DMS53 (cell line): ENCODE results near the gene A4GALT.
A peak's percentile ranks its signal among the peaks of the same experiment; 100 is the strongest.
"Not testable (repeated sequence)": the region's sequence is repeated elsewhere in the genome, so short reads cannot be mapped to it uniquely, and the experiment has no call there.

Source experiments
- DNase-seq: peaks from one replicate; lab custom pipeline; 2025; lab: John Stamatoyannopoulos, UW

A4GALT gene

GRCh38 chr22:42682113-42682851 is 38.4 kb downstream of the A4GALT start:
- no peak for DNase-seq

- peak; percentile 55 for DNase-seq
These were observed 40.0 kb downstream of the A4GALT start for GRCh38 chr22:42680648-42681047.

GRCh38 chr22:42679691-42680090 is 41.0 kb downstream of the A4GALT start:
- no peak for DNase-seq

- DNase-seq = no peak
These were observed 41.8 kb downstream of the A4GALT start for GRCh38 chr22:42678894-42679293.

- DNase-seq = not testable (repeated sequence)
These were observed 42.7 kb downstream of the A4GALT start for GRCh38 chr22:42677936-42678335.

- DNase-seq = no peak
These were observed 44.5 kb downstream of the A4GALT start for GRCh38 chr22:42676059-42676607.

GRCh38 chr22:42673898-42674401 is 46.7 kb downstream of the A4GALT start:
- DNase-seq = peak; percentile 72

GRCh38 chr22:42673071-42673470 is 47.6 kb downstream of the A4GALT start:
- not testable (repeated sequence) for DNase-seq

GRCh38 chr22:42670921-42671709 is 49.6 kb downstream of the A4GALT start:
- no peak for DNase-seq

GRCh38 chr22:42670046-42670445 is 50.6 kb downstream of the A4GALT start:
- DNase-seq = no peak

- DNase-seq = not testable (repeated sequence)
These were observed 54.3 kb downstream of the A4GALT start for GRCh38 chr22:42666393-42666792.

GRCh38 chr22:42664976-42665831 is 55.5 kb downstream of the A4GALT start:
- DNase-seq = no peak

GRCh38 chr22:42661985-42662831 is 58.5 kb downstream of the A4GALT start:
- DNase-seq = peak; percentile 82

- no peak for DNase-seq
These were observed 64.1 kb downstream of the A4GALT start for GRCh38 chr22:42656578-42656977.

- DNase-seq = peak; percentile 94
These were observed 65.0 kb downstream of the A4GALT start for GRCh38 chr22:42655693-42656092.

GRCh38 chr22:42654436-42655073 is 66.1 kb downstream of the A4GALT start:
- no peak for DNase-seq

GRCh38 chr22:42653999-42654398 is 66.7 kb downstream of the A4GALT start:
- no peak for DNase-seq

- peak; percentile 72 for DNase-seq
These were observed 69.5 kb downstream of the A4GALT start for GRCh38 chr22:42651134-42651533.

- peak; percentile 91 for DNase-seq
These were observed 71.2 kb downstream of the A4GALT start, which contains the start of gene CYB5R3 for GRCh38 chr22:42649246-42650099. TSS of gene CYB5R3 (minus strand) at chr22:42649392. CDS start at chr22:42649315, 77 bp downstream.
